Measurements from ENCODE around the gene ZFHX2.

The ZFHX2 gene

DNA sequence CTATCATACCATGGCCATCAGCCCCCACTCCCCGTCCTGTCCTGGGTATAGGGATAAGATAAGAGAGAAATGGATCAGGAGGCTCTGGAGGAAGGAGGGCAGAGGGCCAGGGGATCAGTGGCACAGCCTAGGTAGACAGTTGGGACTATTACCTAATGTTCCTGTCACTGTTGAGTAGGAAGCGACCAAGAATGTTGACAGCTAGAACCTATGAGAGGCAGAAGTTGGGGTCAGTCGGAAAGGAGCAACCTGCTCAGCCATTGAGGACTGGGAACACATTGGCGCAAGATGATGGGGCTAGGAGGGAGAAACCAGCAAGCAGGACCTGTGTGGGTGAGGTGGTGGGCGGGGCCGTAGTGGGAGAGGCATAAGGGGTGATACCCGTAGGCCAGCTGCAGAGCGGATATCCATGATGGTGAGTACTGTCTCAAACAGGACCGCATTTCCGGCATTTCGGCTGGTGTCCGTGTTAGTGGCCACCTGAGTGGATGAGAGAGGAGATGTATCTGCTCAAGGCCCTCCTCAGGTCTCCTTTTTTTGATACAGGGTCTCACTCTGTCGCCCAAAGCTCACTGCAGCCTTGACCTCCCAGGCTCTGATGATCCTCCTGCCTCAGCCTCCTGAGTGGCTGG lies 12.7 kb upstream of the ZFHX2 start:
- TF ChIP-seq POLR2AphosphoS5 (IDR thresholded peaks at IDR 0.05; ENCODE audit: low read depth, low read length) (no peak), TAF1 (IDR thresholded peaks at IDR 0.05; ENCODE audit: borderline replicate concordance, insufficient read depth, low read length) (no peak), FOXP2 (optimal IDR thresholded peaks at IDR 0.05; ENCODE audit: borderline replicate concordance, extremely low read depth, extremely low read length, insufficient read depth) (no peak), SIN3A (IDR thresholded peaks at IDR 0.05; ENCODE audit: borderline replicate concordance, insufficient read depth, low read length) (no peak), REST (IDR thresholded peaks at IDR 0.05; ENCODE audit: insufficient read depth in 1 of 2, low read depth in 2 of 2, low read length in 2 of 2) (no peak)

- TF ChIP-seq REST (IDR thresholded peaks at IDR 0.05; ENCODE audit: insufficient read depth in 1 of 2, low read depth in 2 of 2, low read length in 2 of 2), result no peak
- TF ChIP-seq POLR2AphosphoS5 (IDR thresholded peaks at IDR 0.05; ENCODE audit: low read depth, low read length), result no peak
- no peak for TF ChIP-seq SIN3A (IDR thresholded peaks at IDR 0.05; ENCODE audit: borderline replicate concordance, insufficient read depth, low read length)
- TF ChIP-seq TAF1 (IDR thresholded peaks at IDR 0.05; ENCODE audit: borderline replicate concordance, insufficient read depth, low read length), result no peak
- no peak for TF ChIP-seq FOXP2 (optimal IDR thresholded peaks at IDR 0.05; ENCODE audit: borderline replicate concordance, extremely low read depth, extremely low read length, insufficient read depth)
These were observed 12.1 kb upstream of the ZFHX2 start for GRCh38 chr14:23563473-23564180.

GRCh38 chr14:23562822-23563472 lies 11.4 kb upstream of the ZFHX2 start:
- TF ChIP-seq SIN3A (IDR thresholded peaks at IDR 0.05; ENCODE audit: borderline replicate concordance, insufficient read depth, low read length), result no peak
- TF ChIP-seq TAF1 (IDR thresholded peaks at IDR 0.05; ENCODE audit: borderline replicate concordance, insufficient read depth, low read length), result no peak
- no peak for TF ChIP-seq POLR2AphosphoS5 (IDR thresholded peaks at IDR 0.05; ENCODE audit: low read depth, low read length)
- TF ChIP-seq REST (IDR thresholded peaks at IDR 0.05; ENCODE audit: insufficient read depth in 1 of 2, low read depth in 2 of 2, low read length in 2 of 2), result no peak; a peak in 1 of 4 replicates
- TF ChIP-seq FOXP2 (optimal IDR thresholded peaks at IDR 0.05; ENCODE audit: borderline replicate concordance, extremely low read depth, extremely low read length, insufficient read depth), result no peak

GRCh38 chr14:23561873-23562821 lies 10.6 kb upstream of the ZFHX2 start:
- TF ChIP-seq TAF1 (IDR thresholded peaks at IDR 0.05; ENCODE audit: borderline replicate concordance, insufficient read depth, low read length) (no peak), SIN3A (IDR thresholded peaks at IDR 0.05; ENCODE audit: borderline replicate concordance, insufficient read depth, low read length) (no peak), POLR2AphosphoS5 (IDR thresholded peaks at IDR 0.05; ENCODE audit: low read depth, low read length) (no peak), REST (IDR thresholded peaks at IDR 0.05; ENCODE audit: insufficient read depth in 1 of 2, low read depth in 2 of 2, low read length in 2 of 2) (no peak), FOXP2 (optimal IDR thresholded peaks at IDR 0.05; ENCODE audit: borderline replicate concordance, extremely low read depth, extremely low read length, insufficient read depth) (no peak)
